ENCODE data around the gene SOD2.
A peak's percentile ranks its signal among the peaks of the same experiment; 100 is the strongest.
"Not testable (repeated sequence)": the region's sequence is repeated elsewhere in the genome, so short reads cannot be mapped to it uniquely, and the experiment has no call there.

The SOD2 gene

DNA sequence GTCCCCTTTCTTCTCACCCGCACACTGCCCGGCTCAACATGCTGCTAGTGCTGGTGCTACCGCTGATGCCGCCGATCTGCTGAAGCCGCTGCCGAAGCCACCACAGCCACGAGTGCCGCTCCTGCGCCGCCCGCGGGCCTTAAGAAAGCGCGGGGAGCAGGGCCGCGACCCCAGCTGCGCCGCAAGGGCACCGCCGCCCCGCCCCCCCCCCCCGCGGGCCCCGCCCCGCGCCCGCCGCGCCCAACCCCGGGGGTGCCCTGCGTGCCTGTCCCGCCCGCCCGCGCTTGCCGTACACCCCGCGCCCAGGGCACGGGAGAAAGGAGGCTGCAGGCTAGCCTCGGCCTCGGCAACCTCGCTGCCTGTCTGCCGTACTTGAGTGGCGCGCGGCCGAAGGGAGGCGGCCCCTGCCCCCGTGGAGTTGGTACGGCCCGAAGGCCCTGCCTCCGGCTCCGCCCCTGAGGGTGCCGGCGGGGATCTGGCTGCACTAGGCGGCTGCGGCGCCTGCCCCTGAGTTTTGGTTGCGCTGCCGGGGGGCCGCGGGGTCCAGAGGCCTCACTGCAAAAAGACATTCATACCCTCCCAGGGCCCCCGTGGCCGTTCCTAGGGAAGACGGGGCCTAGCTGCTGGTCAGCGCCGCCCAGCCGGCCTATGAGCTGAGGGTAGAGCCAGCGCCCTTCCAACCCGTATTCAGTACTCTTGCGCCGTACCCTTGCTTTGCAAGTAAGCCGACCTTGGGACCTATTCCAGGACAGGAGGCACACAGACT is at the start of gene SOD2:
Gene SOD2, minus strand, starts transcription at position 114 of the 766 bp plus-strand sequence. Its CDS starts 74 bp downstream, at position 40.
- H3K4me3 ChIP-seq, result peak within 1 kb of the TSS; percentile 89
- no peaks in the 10 kb centered on the region for H3K27me3 ChIP-seq
- H3K36me3 ChIP-seq, result peaks cover 20% of the 10 kb centered on the region
- H3K4me2 ChIP-seq, result peak within 1 kb of the TSS; percentile 89
- H3K9me3 ChIP-seq, result no peaks in the 10 kb centered on the region
- peak within 1 kb of the TSS; percentile 94 for H3K9ac ChIP-seq
- peaks cover 62% of the 10 kb centered on the region for H3K4me1 ChIP-seq
- peak within 1 kb of the TSS; percentile 94 for H3K27ac ChIP-seq
- no peak for TF ChIP-seq Cebpa-rat (IDR thresholded peaks at IDR 0.05)
- peaks cover 37% of the 10 kb centered on the region for H4K20me1 ChIP-seq

DNA sequence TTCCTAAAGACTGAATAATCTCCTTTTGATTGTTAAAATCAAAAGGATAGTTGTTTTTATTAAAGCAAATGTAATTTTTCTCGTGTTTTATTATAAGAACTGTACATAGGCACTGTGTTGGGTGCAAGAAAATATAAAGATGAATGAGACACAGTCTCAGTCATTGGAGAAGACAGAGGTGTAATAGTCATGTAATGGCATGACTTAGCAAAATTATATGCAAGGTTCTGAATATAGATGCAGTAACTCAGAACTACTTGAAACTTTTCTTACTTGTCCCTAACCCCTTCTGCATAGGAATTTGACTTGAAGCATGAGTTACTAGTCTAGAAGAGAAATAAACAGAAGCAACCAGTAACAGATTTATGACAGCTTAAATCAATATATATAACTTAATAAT is 49.1 kb upstream of the SOD2 start:
- no peaks in the 10 kb centered on the region for H3K9me3 ChIP-seq
- TF ChIP-seq Cebpa-rat (IDR thresholded peaks at IDR 0.05), result no peak
- H3K36me3 ChIP-seq, result peaks cover 99% of the 10 kb centered on the region
- no peaks in the 10 kb centered on the region for H3K27me3 ChIP-seq
- no peak overlapping the region for H3K4me3 ChIP-seq
- H4K20me1 ChIP-seq, result peaks cover 100% of the 10 kb centered on the region
- no peaks in the 10 kb centered on the region for H3K4me1 ChIP-seq
- no peak overlapping the region for H3K4me2 ChIP-seq
- H3K27ac ChIP-seq, result no peak overlapping the region
- H3K9ac ChIP-seq, result no peak overlapping the region

DNA sequence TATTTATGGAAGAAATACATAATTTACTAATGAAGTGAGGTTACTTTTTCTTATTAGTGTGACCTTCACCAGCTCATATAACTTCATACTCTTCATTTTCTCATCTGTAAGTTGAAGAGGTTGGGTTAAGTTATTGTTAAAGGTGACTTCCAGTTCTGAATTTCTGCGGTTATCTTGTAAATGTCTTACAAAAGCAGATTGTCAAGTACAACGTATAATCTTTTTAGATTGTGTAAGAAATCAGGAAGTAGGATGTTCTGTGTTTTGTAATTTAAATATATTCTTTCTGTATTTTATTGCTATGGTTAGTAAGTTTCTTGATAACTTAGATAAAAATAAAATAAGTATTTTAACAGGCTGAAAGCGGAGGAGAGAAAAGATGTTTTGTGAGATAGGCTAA is 46.3 kb upstream of the SOD2 start:
- TF ChIP-seq Cebpa-rat (IDR thresholded peaks at IDR 0.05), result no peak
- no peak overlapping the region for H3K9ac ChIP-seq
- no peaks in the 10 kb centered on the region for H3K9me3 ChIP-seq
- peaks cover 86% of the 10 kb centered on the region for H3K36me3 ChIP-seq
- H3K4me2 ChIP-seq, result no peak overlapping the region
- no peaks in the 10 kb centered on the region for H3K4me1 ChIP-seq
- no peak overlapping the region for H3K4me3 ChIP-seq
- no peaks in the 10 kb centered on the region for H3K27me3 ChIP-seq
- no peak overlapping the region for H3K27ac ChIP-seq
- H4K20me1 ChIP-seq, result peaks cover 100% of the 10 kb centered on the region

DNA sequence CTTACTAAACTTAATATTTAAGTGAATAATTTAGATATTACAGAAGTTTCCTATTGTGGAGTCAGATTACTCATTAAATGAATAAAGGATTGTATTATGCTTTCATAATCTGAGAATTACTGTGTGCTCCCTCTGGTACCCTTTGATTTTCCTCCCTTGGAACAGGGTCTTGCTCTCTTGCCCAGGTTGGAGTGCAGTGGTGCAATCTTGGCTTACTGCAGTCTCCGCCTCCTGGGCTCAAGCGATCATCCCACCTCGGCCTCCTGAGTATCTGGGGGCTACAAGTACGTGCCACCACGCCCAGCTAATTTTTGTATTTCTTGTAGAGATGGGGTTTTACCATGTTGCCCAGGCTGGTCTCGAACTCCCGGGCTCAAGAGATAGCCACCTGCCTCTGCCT is 43.9 kb upstream of the SOD2 start:
- Histone ChIP-seq H3K27me3 (no peaks in the 10 kb centered on the region), H3K27ac (no peak overlapping the region), H4K20me1 (peaks cover 100% of the 10 kb centered on the region), H3K4me2 (no peak overlapping the region), H3K4me3 (no peak overlapping the region), H3K4me1 (no peaks in the 10 kb centered on the region), H3K9ac (no peak overlapping the region), H3K36me3 (peaks cover 72% of the 10 kb centered on the region), H3K9me3 (no peaks in the 10 kb centered on the region)
- no peak for TF ChIP-seq Cebpa-rat (IDR thresholded peaks at IDR 0.05)

DNA sequence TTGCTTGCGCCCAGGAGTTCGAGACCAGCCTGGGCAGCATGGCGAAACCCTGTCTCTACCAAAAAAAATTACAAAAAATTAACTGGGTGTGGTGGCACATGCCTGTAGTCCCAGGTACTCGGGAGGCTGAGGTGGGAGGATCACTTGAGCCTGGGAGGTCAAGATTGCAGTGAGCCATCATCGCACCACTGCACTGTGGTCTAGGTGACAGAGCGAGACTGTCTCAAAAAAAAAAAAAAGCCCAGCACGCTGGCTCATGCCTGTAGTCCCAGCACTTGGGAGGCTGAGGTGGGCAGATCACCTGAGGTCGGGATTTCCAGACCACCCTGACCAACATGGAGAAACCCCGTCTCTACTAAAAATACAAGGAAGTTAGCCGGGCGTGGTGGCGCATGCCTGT is 40.4 kb upstream of the SOD2 start:
- Histone ChIP-seq H4K20me1 (peaks cover 100% of the 10 kb centered on the region), H3K4me1 (peaks cover 25% of the 10 kb centered on the region), H3K36me3 (peaks cover 47% of the 10 kb centered on the region)
- H3K9ac ChIP-seq, H3K27ac ChIP-seq, H3K4me2 ChIP-seq, H3K27me3 ChIP-seq, H3K9me3 ChIP-seq, H3K4me3 ChIP-seq: not testable (repeated sequence)

DNA sequence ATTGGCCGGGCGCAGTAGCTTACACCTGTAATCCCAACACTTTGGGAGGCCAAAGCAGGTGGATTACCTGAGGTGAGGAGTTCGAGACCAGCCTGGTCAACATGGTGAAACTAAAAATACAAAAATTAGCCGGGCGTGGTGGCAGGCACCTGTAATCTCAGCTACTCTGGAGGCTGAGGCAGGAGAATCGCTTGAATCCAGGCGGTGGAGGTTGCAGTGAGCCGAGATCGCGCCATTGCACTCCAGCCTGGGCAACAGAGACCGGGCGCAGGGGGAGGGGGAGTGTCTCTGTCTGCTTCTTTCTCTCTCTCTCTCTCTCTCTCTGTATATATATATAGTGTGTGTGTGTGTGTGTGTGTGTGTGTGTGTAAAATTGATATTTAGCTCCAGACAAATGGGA is 39.5 kb upstream of the SOD2 start:
- Histone ChIP-seq H3K36me3 (peaks cover 38% of the 10 kb centered on the region), H4K20me1 (peaks cover 100% of the 10 kb centered on the region), H3K4me1 (peaks cover 25% of the 10 kb centered on the region)
- H3K27me3 ChIP-seq, H3K27ac ChIP-seq, H3K9me3 ChIP-seq, H3K4me2 ChIP-seq, H3K9ac ChIP-seq, H3K4me3 ChIP-seq: not testable (repeated sequence)

DNA sequence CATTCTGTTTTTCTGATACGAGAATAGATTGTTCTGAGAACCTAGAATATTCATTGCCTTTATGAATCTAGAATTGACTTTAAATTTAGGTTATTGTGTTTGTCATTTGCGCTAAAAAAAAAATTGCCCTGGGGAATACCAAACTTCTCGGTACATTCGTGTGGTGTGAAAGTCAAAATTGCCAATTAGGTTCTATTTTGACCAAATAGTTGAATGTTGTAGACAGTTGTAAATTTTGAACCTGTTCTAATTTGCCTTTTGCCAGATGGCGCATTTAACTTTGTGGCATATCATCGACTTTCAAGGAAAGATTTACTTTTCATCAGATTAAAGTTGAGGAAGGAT is 37.3 kb upstream of the SOD2 start:
- no peaks in the 10 kb centered on the region for H3K27me3 ChIP-seq
- peaks cover 78% of the 10 kb centered on the region for H4K20me1 ChIP-seq
- no peak overlapping the region for H3K9ac ChIP-seq
- no peaks in the 10 kb centered on the region for H3K9me3 ChIP-seq
- no peak for TF ChIP-seq Cebpa-rat (IDR thresholded peaks at IDR 0.05)
- peaks cover 32% of the 10 kb centered on the region for H3K4me1 ChIP-seq
- H3K27ac ChIP-seq, result no peak overlapping the region
- H3K4me3 ChIP-seq, result peak overlapping the region; percentile 94; the same call in 1 of the 2 replicates
- peaks cover 23% of the 10 kb centered on the region for H3K36me3 ChIP-seq
- peak overlapping the region; percentile 92 for H3K4me2 ChIP-seq

DNA sequence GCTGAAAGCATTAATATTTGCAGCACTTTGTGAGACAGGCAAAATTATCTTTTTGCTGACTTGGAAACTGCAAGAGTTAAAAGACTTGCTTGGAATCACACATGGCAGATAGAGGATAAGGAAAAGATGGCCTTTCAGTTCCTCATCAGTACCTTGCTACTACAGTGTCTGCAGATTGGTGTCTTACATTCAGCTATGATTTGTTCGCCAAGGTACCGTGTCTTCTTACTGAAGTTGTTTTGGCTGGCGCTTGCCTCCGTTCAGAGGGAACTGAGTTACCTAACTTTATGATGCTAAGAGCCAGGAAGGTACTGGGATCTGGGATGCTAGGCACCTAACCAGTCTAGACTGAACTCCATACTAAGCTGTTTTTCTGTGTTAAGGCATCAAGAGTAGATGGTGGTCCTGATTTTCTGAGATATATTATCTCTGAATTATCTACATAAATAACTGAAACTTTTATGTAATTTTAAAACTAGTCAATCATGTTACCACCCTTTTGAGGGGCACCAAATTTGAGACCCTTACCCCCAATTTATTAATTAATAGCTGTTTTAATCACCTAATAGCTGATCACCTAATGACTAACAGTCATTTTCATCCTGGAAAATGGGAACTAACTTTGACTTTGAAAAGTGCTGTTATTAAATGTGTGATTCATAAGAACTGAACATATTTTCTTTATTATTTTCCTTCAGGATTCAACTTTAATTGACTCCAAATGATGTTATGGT is 36.7 kb upstream of the SOD2 start:
- peak overlapping the region; percentile 94 for H3K4me3 ChIP-seq
- TF ChIP-seq Cebpa-rat (IDR thresholded peaks at IDR 0.05), result no peak
- H3K36me3 ChIP-seq, result peaks cover 19% of the 10 kb centered on the region
- H3K4me2 ChIP-seq, result peak overlapping the region; percentile 92
- H3K27ac ChIP-seq, result no peak overlapping the region
- H3K4me1 ChIP-seq, result peaks cover 37% of the 10 kb centered on the region
- H3K9ac ChIP-seq, result peak overlapping the region; percentile 52; the same call in 1 of the 2 replicates
- no peaks in the 10 kb centered on the region for H3K27me3 ChIP-seq
- H4K20me1 ChIP-seq, result peaks cover 72% of the 10 kb centered on the region
- H3K9me3 ChIP-seq, result no peaks in the 10 kb centered on the region

DNA sequence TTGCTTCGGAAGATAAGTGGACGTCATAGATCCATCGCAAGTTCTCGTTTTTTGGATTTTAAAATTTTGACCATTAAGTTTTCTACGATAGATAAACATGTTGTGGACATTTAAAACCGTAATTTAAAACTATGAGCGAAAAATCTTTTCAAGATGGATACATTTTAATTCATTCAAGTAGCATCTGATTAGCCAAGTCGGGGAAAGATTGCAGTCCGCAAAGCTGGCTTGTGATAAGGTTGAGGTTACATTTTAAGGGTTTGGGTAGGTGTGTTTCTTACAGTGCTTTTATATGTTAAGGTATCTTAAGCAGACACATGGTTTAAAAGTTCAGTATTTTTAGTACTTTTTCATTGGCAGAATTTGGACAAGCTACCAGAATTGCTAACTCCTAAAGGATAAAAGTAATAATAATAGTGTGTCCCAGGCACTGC is 35.5 kb upstream of the SOD2 start:
- H3K4me2 ChIP-seq, result peak overlapping the region; percentile 92
- H3K9ac ChIP-seq, result peak overlapping the region; percentile 98
- H3K4me1 ChIP-seq, result peaks cover 42% of the 10 kb centered on the region
- peaks cover 60% of the 10 kb centered on the region for H4K20me1 ChIP-seq
- H3K27me3 ChIP-seq, result no peaks in the 10 kb centered on the region
- H3K9me3 ChIP-seq, result peaks cover 4% of the 10 kb centered on the region
- TF ChIP-seq Cebpa-rat (IDR thresholded peaks at IDR 0.05), result no peak
- H3K27ac ChIP-seq, result peak overlapping the region; percentile 99
- H3K36me3 ChIP-seq, result peaks cover 28% of the 10 kb centered on the region
- H3K4me3 ChIP-seq, result peak overlapping the region; percentile 94

DNA sequence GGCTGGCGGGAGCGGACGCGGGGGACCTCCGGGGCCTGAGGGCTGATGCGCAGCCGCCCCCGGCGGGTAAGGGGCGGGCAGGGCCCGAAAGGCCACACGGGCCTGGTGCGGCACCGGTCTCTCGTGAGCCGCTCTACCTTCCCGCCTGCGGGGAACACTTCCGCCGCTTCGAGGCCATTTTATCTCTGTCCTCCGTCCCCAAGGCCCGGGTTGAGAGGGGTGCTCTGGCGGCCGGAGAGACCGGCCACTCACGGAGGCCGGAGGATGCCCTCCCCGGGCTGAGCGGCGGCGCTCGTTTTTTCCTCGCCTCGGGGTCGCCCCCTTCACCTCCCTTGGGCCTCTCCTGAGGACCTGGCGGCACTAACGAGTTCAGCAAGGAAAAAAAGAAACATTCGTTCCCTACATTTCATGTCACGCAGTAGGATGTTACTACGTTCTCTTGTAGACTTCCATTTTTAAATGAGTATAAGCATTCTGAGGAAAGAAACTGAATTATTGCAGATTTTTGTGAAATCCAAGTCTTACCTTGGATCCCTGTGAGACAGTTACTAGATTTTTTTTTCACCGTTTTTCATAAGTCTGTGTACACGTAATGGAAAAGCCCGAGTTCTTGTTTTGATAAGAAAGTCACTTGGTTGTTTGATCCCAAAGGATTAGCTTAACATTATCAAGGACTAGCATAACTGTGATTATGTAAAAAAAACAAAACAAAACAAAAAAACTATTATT is 34.8 kb upstream of the SOD2 start:
- H4K20me1 ChIP-seq, result peaks cover 53% of the 10 kb centered on the region
- peaks cover 42% of the 10 kb centered on the region for H3K4me1 ChIP-seq
- peak overlapping the region; percentile 99 for H3K27ac ChIP-seq
- H3K4me3 ChIP-seq, result peak overlapping the region; percentile 94
- no peak for TF ChIP-seq Cebpa-rat (IDR thresholded peaks at IDR 0.05)
- H3K9ac ChIP-seq, result peak overlapping the region; percentile 98
- peaks cover 10% of the 10 kb centered on the region for H3K9me3 ChIP-seq
- H3K4me2 ChIP-seq, result peak overlapping the region; percentile 92
- no peaks in the 10 kb centered on the region for H3K27me3 ChIP-seq
- peaks cover 31% of the 10 kb centered on the region for H3K36me3 ChIP-seq
